BJ (cell line): ENCODE data around the gene ADAMTS1. TPM values are rescaled to one million over a fixed set of nuclear protein-coding genes. Genes with fewer than 3 reads are reported as not detected.

Experiments used
- CTCF ChIA-PET: fragments of 350-600 bp; formaldehyde crosslinking; extraction: SDS; loops from one replicate; lab custom pipeline; 2021; ENCODE audit warnings: antibody characterized with exemption, inconsistent platforms; lab: Yijun Ruan, JAX
- POLR2A ChIA-PET: fragments of 300-600 bp; sonication (Branson Sonifier 250); formaldehyde crosslinking; extraction: SDS; loops from one replicate; lab custom pipeline; 2021; ENCODE audit warnings: antibody characterized with exemption; lab: Charles Lee
- DNase-seq: peaks from one replicate; pipeline ENCODE4 v3.0.0-alpha.2; 2011; ENCODE audit warnings: low read depth
- H3K27me3 ChIP-seq: 2 replicates; pipeline ENCODE4 v1.6.0; 2011; ENCODE audit warnings: low read length; ENCODE audit not compliant: control insufficient read depth, insufficient read depth
- H3K36me3 ChIP-seq: 2 replicates; pipeline ENCODE4 v1.5.1; 2011; ENCODE audit warnings: low read length; ENCODE audit not compliant: control insufficient read depth, insufficient read depth
- H3K4me3 ChIP-seq: 2 replicates; pipeline ENCODE4 v1.5.1; 2011; ENCODE audit warnings: low read depth, mild to moderate bottlenecking, control low read depth, low read length
- CTCF ChIP-seq: IDR thresholded peaks from 2 replicates; pipeline ENCODE4 v1.5.1; 2011; ENCODE audit warnings: low read depth, mild to moderate bottlenecking, control low read depth, inconsistent platforms, low read length, moderate library complexity; ENCODE audit not compliant: insufficient read depth
- polyA plus RNA-seq: library from polyadenylated mRNA; depleted of rRNA; stranded (reverse); fragments of >200 nt; gene quantifications from 2 replicates; pipeline ENCODE4 v1.2.3, GENCODE V29; 2011

The ADAMTS1 gene
- polyA plus RNA-seq, 1 experiment = 1,081 TPM

GRCh38 chr21:26797878-26798456, 47.2 kb downstream of the ADAMTS1 start:
- no peak for DNase-seq
- Histone ChIP-seq H3K4me3 (no peak overlapping the region), H3K36me3 (no peaks in the 10 kb centered on the region), H3K27me3 (no peaks in the 10 kb centered on the region)
- TF ChIP-seq CTCF = no peak
- ChIA-PET CTCF (no interaction called here), POLR2A (no interaction called here)

GRCh38 chr21:26795866-26796329, 49.3 kb downstream of the ADAMTS1 start:
- ChIA-PET CTCF (interaction anchor here (0.6 to 1.7 kb wide), 2 partner anchors 14 to 20 kb away, joined by 3 to 6 read pairs; no protein-coding TSS in a partner anchor), POLR2A (no interaction called here)
- peak; percentile 91 for DNase-seq
- Histone ChIP-seq H3K36me3 (no peaks in the 10 kb centered on the region), H3K27me3 (no peaks in the 10 kb centered on the region), H3K4me3 (no peak overlapping the region)
- TF ChIP-seq CTCF = no peak

- no peak for DNase-seq
- ChIA-PET POLR2A (no interaction called here), CTCF (interaction anchor here (0.6 to 1.7 kb wide), 3 partner anchors 13 to 20 kb away, joined by 3 to 6 read pairs (median 4); no protein-coding TSS in a partner anchor)
- Histone ChIP-seq H3K27me3 (no peaks in the 10 kb centered on the region), H3K4me3 (no peak overlapping the region), H3K36me3 (no peaks in the 10 kb centered on the region)
- TF ChIP-seq CTCF = no peak
These were observed 49.8 kb downstream of the ADAMTS1 start for GRCh38 chr21:26795412-26795805.

- POLR2A ChIA-PET = no interaction called here
- Histone ChIP-seq H3K27me3 (no peaks in the 10 kb centered on the region), H3K4me3 (no peak overlapping the region), H3K36me3 (no peaks in the 10 kb centered on the region)
- CTCF ChIA-PET = interaction anchor here (0.6 to 1.0 kb wide), 2 partner anchors 13 to 17 kb away, joined by 3 to 4 read pairs; no protein-coding TSS in a partner anchor
- TF ChIP-seq CTCF = no peak
- no peak for DNase-seq
These were observed 50.4 kb downstream of the ADAMTS1 start for GRCh38 chr21:26794597-26795411.

GRCh38 chr21:26790296-26790695, 54.9 kb downstream of the ADAMTS1 start:
- DNase-seq = no peak
- no peak for TF ChIP-seq CTCF
- Histone ChIP-seq H3K36me3 (no peaks in the 10 kb centered on the region), H3K4me3 (no peak overlapping the region), H3K27me3 (no peaks in the 10 kb centered on the region)
- POLR2A ChIA-PET = no interaction called here
- CTCF ChIA-PET = no interaction called here
